GM21447 (cell line): ENCODE data around the gene MON2.
"Not testable (repeated sequence)": the region's sequence is repeated elsewhere in the genome, so short reads cannot be mapped to it uniquely, and the experiment has no call there.

Experiments
- ATAC-seq: cut with Tn5 transposase; IDR thresholded peaks from one replicate; pipeline ENCODE4 v1.9.1; 2021; ENCODE audit not compliant: unreplicated experiment

MON2 gene

DNA sequence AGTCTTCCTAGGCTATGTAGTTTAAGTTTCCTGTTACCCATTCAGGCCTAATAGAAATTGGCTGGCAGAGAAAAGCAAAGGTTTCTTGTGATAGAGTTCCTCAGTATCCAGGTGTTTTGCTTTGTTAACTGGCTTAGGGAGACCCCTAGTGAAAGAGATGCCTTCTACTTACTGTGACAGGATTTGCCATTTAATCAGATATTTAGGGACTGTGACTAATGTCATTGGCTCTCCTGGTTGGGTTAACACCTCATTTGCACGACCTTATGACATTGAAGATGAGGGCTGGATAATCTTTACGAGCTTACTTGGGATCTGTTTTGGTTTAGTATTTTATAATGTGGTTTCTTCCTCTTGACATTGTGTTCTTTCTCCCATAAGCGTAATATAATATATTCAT, 5.8 kb downstream of the MON2 start:
- no peak for ATAC-seq

DNA sequence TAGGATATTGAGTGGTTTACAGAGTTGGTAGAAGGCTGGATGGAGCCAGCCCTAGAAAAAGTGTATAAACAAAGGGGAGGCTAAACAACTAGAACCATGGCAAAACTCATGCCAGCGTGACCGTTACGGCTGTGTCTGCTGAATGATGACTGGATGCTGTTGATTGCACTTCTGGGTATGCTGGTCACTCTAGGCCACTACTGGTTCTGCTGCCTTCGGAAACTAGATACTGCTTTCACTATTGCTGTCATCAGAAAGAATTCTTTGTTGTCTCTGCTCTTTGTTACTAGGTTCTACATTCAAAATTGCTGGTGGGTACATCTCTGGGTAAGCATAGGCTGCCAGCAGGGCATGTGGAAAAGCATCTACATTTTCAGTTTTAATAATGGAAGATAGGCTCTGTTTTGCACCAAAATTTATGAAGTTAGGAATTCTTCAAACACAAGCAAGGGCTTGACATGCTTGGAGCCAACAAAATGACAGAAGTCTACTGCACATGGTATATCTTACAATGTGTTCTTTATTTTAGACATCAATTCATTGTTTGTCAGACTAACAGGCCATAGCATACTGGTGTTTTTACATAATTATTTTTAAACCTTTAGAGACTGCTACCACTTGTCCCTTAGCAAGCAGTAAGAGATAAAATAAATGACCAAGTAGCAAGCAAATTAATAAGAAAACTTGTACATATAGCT, 15.4 kb downstream of the MON2 start:
- ATAC-seq, result no peak

DNA sequence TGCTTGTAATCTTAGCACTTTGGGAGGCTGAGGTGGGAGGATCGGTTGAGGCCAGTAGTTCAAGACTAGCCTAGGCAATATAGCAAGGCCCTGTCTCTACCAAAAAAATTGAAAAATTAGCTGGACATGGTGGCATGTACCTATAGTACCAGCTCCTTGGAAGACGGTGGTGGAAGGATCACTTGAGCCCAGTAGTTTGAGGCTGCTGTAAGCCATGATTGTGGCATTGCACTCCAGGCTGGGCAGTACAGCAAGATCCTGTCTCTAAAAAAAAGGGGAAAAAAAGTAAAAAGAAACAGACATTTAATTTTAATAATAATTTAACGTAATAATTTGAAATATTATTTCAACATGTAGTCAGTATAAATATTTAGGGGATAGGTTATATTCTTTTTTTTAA, 16.1 kb downstream of the MON2 start:
- no peak for ATAC-seq

DNA sequence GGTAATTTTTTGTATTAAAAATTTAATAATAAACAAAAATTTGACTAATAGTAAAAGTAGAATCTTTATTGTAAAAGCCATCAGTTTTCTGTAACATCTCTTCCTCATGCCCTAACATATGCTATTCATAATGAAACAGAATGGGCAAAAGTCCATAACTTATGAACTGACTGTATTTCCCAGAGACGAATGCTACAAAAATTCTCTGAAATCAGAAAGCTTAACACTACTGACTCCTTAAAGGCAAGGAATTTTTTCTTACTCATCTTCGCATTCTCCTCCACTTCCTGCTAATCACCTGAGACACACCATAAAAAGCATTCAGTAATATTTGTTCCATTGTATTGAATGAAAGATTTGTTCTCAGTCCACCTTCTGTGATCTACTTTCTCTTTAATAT, 17.6 kb downstream of the MON2 start:
- no peak for ATAC-seq

DNA sequence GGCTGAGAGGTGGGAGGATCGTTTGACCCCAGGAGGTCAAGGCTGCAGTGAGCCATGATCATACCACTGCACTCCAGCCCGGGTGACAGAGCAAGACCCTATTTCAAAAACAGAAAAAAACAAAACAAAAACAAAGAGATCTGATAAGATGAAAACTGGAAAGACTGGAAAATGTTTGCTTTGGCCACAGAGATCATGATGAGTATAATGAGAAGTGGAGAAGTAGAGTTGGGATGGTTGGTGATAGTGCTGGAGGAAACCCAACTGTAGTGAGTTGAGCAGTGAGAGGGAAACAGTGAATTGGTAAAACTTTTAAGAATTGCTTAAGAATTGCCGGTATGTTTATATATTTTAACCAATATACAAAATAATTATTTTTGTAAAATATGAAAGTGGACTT, 39.2 kb downstream of the MON2 start:
- ATAC-seq, result no peak

DNA sequence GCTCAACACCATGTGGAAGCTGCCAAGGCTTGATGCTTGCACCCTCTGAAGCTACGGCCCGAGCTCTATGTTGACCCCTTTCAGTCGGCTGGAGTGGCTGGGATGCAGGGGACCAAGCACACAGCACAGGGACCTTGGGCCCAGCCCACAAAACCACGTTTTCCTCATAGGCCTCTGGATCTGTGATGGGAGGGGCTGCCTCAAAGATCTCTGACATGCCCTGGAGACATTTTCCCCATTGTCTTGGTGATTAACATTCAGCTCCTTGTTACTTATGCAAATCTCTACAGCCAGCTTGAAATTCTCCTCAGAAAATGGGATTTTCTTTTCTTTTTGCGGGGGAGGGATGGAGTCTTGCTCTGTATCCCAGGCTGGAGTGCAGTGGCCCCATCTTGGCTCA, 46.3 kb downstream of the MON2 start:
- no peak for ATAC-seq

DNA sequence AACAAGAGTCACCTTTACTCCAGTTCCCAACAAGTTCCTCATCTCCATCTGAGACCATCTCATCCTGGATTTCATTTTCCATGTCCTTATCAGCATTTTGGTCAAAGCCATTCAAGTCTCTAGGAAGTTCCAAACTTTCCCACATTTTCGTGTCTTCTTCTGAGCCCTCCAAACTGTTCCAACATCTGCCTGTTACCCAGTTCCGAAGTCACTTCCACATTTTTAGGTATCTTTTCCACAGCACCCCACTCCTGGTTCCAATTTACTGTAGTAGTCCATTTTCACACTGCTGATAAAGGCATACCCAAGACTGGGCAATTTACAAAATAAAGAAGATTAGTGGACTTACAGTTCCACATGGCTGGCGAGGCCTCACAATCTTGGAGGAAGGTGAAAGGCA, 47.5 kb downstream of the MON2 start:
- ATAC-seq, result not testable (repeated sequence)

DNA sequence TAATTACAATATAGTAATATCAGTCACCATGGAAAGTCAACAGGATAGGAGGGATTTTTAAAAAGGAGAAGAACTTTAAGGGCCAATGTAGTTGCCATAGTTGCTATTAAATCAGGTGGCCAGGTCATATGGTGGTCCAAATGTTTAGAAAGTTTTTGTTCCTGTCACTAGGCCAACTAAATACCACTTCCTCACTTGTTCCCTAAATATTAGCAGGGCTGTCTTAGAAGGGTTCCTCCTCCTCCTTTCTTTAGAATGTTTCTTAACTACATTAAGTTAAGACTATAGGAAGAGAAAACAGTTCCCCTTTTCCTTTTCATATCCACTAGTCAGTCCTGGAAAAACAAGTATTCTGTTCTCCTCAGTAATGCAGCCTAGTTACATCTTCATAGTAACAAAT, 50.3 kb downstream of the MON2 start:
- no peak for ATAC-seq

DNA sequence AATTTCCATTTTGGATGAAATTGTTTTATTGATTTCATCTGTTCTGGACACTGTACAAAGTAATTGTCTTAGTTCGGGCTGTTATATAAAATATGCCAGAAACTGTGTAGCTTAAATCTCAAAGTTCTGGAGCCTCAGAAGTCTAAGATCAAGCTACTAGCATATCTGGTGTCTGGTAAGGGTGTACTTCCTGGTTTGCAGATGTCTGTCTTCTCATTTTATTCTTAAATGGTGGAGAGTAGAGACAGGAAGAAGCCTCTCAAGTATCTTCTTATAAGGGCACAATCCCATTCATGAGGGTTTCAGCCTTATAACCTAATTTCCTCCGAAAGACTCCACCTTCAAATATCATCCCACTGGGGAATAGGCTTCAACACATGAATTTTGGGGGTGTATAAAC, 51.3 kb downstream of the MON2 start:
- no peak for ATAC-seq

DNA sequence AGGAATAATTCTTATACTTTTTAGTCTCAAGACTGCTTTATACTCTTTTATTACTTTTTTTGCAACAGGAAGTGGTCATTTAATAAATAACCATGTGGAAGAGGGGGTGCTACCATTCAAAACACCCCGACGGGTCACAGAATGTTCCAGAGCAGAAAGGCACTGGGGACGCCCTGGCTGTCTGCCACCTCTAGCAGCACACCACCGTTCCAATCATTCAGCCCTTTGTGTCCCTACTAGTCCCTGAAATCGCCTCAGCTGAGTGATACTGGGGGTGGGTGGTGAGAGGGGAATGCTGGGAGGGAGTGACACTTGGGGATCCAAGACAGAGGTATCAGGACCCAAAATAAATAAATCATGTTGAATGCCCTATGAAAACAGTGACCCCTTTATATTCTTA, 52.4 kb downstream of the MON2 start:
- ATAC-seq, result no peak

DNA sequence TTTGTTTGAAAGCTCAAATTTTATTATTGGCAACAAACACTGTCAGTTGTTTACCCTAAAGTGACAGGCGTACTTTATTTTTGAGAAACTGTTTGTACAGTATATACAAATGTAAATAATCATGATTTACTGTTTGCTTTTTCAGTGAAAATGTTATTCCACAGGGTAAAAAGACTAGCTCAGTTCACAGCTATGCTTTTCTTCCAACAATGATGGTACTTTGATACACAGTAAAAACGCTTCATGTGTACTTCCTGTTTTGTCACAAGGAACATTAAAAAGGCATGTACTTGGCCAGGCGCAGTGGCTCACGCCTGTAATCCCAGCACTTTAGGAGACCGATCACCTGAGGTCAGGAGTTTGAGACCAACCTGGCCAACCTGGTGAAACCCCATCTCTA, 53.7 kb downstream of the MON2 start:
- ATAC-seq, result no peak

DNA sequence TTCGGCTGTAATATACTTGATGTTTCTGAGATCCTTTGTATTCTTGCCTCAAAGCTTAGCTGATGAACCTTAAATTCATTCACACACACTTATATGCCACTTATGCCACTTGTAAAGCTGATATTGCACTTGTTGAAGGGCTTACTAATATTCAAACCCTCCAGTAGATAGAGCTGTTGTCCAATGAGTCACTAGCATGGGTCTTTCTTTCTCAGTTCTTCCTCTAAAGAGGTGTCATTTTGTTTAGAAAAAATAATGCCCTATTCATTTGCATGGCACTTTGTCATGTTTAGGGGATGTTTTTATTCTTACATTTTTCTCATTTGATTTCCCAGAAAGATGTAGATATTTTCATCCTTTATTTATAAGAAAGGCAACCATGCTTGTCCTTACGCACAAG, 56.4 kb downstream of the MON2 start:
- peak; percentile 47 for ATAC-seq

DNA sequence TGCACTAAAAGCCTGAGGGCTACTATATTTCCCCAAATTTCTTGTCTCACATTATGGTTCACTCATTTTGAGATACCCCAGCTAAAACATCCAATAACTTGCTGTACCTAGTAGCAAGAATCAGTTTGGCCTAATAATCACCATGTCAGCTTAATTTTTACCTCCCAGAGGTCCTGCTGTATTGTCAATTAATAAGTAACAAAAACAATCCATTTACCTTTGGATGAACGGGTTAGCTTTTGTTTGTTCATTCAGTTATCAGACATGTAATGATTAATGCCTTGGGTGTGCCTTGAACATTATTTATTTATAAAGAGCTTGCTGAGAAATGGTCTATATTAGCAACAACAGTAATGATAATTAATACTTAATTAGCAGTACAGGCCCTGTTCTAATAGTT, 57.0 kb downstream of the MON2 start:
- no peak for ATAC-seq

DNA sequence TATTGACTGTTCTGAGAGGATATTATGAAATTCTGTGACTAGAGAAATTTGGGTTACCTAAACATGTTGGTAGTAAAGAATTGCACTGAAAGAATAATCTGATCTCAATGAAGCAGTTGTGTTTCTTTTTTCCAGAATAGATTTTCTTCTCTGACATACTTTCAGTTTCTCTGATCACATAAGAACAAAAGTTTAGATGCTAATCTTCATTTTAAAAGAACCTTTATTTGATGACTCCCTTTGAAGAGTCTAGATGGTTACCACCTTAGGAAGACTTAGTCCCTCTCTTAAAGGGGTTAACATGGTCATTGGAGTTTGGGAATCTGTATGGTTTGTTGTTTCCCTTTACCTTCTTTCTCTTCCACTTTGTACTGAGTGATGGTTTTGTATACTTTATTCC, 58.6 kb downstream of the MON2 start:
- no peak for ATAC-seq

DNA sequence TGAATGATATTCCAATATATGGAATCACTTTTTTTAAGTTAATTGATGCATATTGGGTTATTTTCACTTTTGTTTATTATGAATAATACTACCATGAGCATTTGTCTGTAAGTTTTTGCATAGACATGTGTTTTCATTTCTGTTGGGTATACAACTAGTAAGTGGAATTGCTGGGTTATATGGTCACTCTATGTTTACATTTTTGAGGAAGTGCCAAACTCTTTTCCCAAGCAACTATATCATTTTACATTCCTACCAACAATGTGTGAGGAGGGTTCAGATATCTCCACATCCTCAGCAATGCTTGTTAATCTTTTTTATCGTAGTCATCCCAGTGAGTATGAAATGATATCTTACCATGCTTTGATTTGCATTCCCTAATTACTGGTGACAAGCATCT, 64.0 kb downstream of the MON2 start:
- no peak for ATAC-seq

DNA sequence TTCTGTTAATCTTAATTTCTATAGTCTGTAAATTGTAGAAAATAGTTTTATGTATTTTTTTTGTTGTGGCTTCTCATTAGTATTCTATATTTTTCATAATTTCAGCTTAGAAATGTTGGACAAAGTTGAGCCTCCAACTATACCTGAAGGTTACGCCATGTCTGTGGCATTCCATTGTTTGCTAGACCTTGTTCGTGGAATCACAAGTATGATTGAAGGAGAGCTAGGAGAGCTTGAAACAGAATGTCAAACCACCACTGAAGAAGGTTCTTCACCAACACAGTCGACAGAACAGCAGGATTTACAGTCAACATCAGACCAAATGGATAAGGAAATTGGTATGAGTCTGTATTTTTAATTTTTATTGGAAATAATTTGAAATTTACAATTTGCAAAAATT, 65.7 kb downstream of the MON2 start:
- no peak for ATAC-seq

DNA sequence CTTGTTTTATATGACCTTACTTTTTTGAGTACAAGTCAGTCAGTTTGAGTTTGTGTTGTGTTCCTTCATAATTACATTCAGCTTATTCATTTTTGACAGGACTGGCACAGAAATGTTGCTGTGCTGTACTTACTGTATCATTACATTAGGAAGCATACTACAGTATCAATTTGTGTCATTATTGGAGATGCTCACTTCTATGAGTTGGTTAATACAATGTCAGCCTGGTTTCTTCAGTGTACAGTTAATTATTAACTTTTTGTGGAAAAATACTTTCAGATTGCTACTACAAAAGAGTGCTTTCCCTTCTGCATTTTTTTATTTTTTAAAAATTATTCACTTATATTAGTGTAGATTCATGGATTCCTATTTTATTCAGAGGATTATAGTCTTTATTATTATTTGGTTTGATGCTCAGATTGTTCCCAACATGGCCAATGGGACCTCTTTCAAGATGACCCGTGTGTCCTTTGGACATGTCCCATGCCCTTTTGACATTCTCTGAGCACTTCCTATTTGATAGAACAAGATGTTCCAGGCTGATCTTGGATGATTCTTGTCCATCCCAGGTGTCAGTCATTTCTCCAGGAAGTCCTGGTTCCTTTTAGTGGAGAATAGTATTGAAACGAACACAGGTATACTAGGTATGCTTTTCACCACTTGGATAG, 66.6 kb downstream of the MON2 start:
- no peak for ATAC-seq

DNA sequence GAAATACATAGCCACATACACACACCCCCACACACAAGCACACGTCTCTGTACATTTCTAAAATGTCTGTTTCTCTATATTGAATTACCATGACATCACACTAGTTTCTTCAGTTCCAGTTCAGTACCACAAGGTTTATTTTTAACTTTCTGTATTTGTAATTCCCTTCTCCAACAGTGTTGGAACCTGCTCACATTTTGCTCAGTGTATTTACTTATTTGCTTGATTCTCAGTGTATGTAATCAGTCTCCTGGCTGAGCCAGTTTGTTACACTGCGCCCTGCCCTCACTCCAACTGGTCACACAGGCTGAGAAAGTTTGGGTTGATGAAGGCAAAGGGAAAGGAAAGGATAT, 67.1 kb downstream of the MON2 start:
- ATAC-seq, result no peak

DNA sequence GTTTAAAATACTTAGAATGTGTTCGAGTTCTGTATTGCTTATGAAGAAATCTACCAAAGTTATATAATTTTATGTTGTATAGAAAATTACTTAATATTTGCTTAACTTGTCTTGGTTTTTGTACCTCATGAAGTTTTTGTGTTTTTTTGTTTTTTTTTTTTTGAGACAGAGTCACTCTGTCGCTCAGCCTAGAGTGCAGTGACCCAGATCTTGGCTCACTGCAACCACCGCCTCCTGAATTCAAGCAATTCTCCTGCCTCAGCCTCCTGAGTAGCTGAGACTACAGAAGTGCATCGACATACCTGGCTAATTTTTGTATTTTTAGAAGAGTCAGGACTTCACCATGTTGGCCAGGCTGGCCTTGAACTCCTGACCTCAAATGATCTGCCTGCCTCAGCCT, 69.9 kb downstream of the MON2 start:
- ATAC-seq, result no peak

DNA sequence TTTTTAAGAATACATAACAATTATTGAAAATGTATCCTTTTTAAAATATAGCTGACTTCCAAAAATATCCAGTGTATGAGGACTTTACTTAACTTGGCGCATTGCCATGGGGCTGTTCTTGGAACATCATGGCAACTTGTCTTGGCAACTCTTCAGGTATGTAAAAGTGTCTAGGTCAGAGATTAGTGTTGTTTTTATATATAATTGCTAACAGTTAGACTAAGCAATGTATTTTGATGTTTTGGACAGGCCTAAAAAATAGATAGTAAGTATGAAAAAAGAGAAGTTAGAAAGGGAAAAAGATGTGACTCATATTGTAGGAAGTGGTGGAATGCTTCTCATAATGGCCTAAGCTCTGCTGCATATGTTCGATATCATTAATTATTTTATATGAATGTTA, 70.9 kb downstream of the MON2 start:
- ATAC-seq, result no peak

DNA sequence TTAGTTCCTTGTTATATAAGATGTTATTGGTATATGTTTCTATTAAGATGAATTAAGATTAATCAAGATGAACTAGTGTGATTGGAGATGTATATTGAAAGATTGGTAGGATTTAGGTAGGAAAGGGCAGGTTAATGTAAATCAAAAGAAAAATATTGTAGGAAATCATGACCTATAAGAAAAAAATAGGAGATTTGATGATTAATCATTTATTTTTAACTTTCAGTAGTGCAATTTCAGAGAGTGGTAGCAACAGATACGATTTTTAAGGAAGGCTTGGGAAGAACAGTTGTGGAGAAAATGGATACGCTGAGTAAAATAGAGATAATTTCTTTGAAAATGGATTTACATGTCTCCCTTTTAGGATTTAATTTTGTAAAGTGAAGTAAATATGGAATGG, 73.7 kb downstream of the MON2 start:
- ATAC-seq, result no peak

DNA sequence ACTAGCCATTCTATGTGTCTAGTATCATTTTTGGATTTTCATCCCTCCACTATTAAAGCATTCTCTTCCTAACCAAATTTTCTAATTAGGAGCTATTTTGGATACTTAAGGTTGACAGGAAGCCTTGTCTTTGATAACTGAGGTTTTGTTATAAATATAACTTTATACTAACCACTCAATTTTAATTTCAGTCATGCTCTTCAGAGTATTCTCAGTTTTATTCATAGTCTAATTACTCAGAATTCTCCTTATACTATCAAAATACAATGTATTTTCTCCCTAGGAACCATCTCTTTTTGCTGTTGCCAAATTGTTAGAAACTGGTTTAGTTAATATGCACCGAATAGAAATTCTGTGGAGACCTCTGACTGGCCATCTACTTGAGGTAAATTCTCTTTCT, 76.2 kb downstream of the MON2 start:
- ATAC-seq, result no peak

DNA sequence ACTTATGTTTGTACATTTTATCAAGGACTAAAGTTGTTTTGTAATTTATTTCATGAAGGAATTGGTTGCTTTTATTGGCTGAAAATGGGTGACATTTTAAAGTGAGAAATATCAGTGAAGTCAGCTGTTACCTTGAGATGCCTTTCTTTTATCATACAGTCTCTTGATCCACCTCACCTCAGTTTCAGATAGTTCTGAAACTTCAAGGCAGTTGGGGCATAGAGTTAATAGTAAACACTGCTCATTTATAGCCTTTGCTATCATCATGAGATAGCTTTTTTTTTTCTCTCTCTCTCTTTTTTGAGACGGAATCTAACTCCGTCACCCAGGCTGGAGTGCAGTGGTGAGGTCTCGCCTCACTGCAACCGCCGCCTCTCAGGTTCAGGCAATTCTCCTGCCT, 76.7 kb downstream of the MON2 start:
- ATAC-seq, result no peak
